ENCODE measurements around the gene ADAM12.

ADAM12 gene

DNA sequence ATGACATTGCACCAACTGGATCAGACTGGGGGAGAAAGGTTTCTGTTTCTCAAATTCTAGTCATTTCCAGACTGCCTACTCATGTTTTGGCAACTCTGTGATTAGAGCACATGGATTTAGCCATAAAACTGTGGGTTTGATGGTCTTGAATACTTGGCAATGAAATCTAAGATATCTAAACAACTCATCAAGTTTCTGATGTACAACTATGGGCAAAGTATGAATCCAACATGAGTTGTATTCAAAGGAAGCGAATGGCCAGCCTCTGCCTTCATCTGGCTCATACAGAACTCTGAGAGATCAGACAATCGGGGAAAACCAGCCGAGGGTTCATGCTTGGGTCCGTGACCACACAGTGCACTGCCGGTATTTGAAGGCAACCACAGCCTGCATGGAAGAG is 144.3 kb downstream of the ADAM12 start:
- no peaks in the 10 kb centered on the region for H3K36me3 ChIP-seq (ENCODE audit: insufficient read depth, low read length)
- H3K9ac ChIP-seq (ENCODE audit: low read depth, low read length, poor library complexity, severe bottlenecking) = no peak overlapping the region
- no peak overlapping the region for H2AFZ ChIP-seq (ENCODE audit: low read length)
- H3K9me3 ChIP-seq (ENCODE audit: insufficient read depth, low read depth, low read length) = no peaks in the 10 kb centered on the region; the same call in 1 of the 2 replicates
- no peaks in the 10 kb centered on the region for H3K27me3 ChIP-seq (ENCODE audit: insufficient read depth, low read length, poor library complexity, severe bottlenecking)
- H3K9me2 ChIP-seq (replicated peaks; ENCODE audit: low read depth, low read length) = no peaks in the 10 kb centered on the region
- no peaks in the 10 kb centered on the region for H3K4me1 ChIP-seq (ENCODE audit: insufficient read depth, low read length, poor library complexity, severe bottlenecking)
- H3K4me2 ChIP-seq (ENCODE audit: low read depth, low read length, poor library complexity, severe bottlenecking) = no peak overlapping the region
- no peak overlapping the region for H3K4me3 ChIP-seq (ENCODE audit: low read length, poor library complexity, severe bottlenecking)
- no peaks in the 10 kb centered on the region for H3K79me2 ChIP-seq (ENCODE audit: insufficient read depth, low read length)
- H4K20me1 ChIP-seq (ENCODE audit: insufficient read depth, low read length, poor library complexity, severe bottlenecking) = no peaks in the 10 kb centered on the region
- no peaks in the 10 kb centered on the region for H3F3A ChIP-seq (ENCODE audit: low read depth)
- no peak for TF ChIP-seq EZH2phosphoT487 (IDR thresholded peaks at IDR 0.05; ENCODE audit: borderline replicate concordance)
- TF ChIP-seq, protein P1, sequence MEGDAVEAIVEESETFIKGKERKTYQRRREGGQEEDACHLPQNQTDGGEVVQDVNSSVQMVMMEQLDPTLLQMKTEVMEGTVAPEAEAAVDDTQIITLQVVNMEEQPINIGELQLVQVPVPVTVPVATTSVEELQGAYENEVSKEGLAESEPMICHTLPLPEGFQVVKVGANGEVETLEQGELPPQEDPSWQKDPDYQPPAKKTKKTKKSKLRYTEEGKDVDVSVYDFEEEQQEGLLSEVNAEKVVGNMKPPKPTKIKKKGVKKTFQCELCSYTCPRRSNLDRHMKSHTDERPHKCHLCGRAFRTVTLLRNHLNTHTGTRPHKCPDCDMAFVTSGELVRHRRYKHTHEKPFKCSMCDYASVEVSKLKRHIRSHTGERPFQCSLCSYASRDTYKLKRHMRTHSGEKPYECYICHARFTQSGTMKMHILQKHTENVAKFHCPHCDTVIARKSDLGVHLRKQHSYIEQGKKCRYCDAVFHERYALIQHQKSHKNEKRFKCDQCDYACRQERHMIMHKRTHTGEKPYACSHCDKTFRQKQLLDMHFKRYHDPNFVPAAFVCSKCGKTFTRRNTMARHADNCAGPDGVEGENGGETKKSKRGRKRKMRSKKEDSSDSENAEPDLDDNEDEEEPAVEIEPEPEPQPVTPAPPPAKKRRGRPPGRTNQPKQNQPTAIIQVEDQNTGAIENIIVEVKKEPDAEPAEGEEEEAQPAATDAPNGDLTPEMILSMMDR (conservative IDR thresholded peaks at IDR 0.05; ENCODE audit: low read length) = no peak

DNA sequence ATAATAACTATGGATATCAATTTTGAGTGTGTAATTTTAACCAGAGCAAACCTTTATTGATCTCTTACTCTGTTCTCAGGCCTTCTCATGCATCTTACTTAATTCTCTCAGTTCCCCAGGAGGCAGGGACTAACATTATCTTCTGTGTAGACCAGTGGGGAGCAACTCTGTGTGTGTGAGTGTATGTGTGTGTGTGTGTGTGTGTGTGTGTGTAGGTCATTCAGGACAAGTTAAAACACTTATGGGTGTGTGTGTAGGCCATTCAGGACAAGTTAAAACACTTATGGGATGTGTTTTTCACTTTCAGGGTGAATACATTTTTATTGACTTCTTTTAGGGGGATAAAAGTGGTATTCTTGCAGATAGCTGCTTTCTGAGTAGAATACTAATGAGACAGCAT is 145.0 kb downstream of the ADAM12 start:
- H3F3A ChIP-seq (ENCODE audit: low read depth) = no peaks in the 10 kb centered on the region
- no peaks in the 10 kb centered on the region for H3K79me2 ChIP-seq (ENCODE audit: insufficient read depth, low read length)
- H3K9me2 ChIP-seq (replicated peaks; ENCODE audit: low read depth, low read length) = no peaks in the 10 kb centered on the region
- no peak overlapping the region for H3K4me3 ChIP-seq (ENCODE audit: low read length, poor library complexity, severe bottlenecking)
- H3K4me1 ChIP-seq (ENCODE audit: insufficient read depth, low read length, poor library complexity, severe bottlenecking) = no peaks in the 10 kb centered on the region
- H3K9me3 ChIP-seq (ENCODE audit: insufficient read depth, low read depth, low read length) = no peaks in the 10 kb centered on the region; the same call in 1 of the 2 replicates
- H4K20me1 ChIP-seq (ENCODE audit: insufficient read depth, low read length, poor library complexity, severe bottlenecking) = no peaks in the 10 kb centered on the region
- no peaks in the 10 kb centered on the region for H3K27me3 ChIP-seq (ENCODE audit: insufficient read depth, low read length, poor library complexity, severe bottlenecking)
- no peak overlapping the region for H3K4me2 ChIP-seq (ENCODE audit: low read depth, low read length, poor library complexity, severe bottlenecking)
- TF ChIP-seq, protein P1 (conservative IDR thresholded peaks at IDR 0.05; ENCODE audit: low read length) = no peak
- TF ChIP-seq EZH2phosphoT487 (IDR thresholded peaks at IDR 0.05; ENCODE audit: borderline replicate concordance) = no peak
- H3K9ac ChIP-seq (ENCODE audit: low read depth, low read length, poor library complexity, severe bottlenecking) = no peak overlapping the region
- H3K36me3 ChIP-seq (ENCODE audit: insufficient read depth, low read length) = no peaks in the 10 kb centered on the region
- no peak overlapping the region for H2AFZ ChIP-seq (ENCODE audit: low read length)

GRCh38 chr10:126242397-126243260 is 145.6 kb downstream of the ADAM12 start:
- Histone ChIP-seq H3K4me1 (ENCODE audit: insufficient read depth, low read length, poor library complexity, severe bottlenecking) (no peaks in the 10 kb centered on the region), H3K9ac (ENCODE audit: low read depth, low read length, poor library complexity, severe bottlenecking) (no peak overlapping the region), H4K20me1 (ENCODE audit: insufficient read depth, low read length, poor library complexity, severe bottlenecking) (no peaks in the 10 kb centered on the region), H3K79me2 (ENCODE audit: insufficient read depth, low read length) (no peaks in the 10 kb centered on the region), H3K4me3 (ENCODE audit: low read length, poor library complexity, severe bottlenecking) (no peak overlapping the region), H3K9me3 (ENCODE audit: insufficient read depth, low read depth, low read length) (no peaks in the 10 kb centered on the region), H3K9me2 (replicated peaks; ENCODE audit: low read depth, low read length) (no peaks in the 10 kb centered on the region), H3F3A (ENCODE audit: low read depth) (no peaks in the 10 kb centered on the region), H2AFZ (ENCODE audit: low read length) (no peak overlapping the region), H3K36me3 (ENCODE audit: insufficient read depth, low read length) (no peaks in the 10 kb centered on the region), H3K27me3 (ENCODE audit: insufficient read depth, low read length, poor library complexity, severe bottlenecking) (no peaks in the 10 kb centered on the region), H3K4me2 (ENCODE audit: low read depth, low read length, poor library complexity, severe bottlenecking) (no peak overlapping the region)
- no peak for TF ChIP-seq EZH2phosphoT487 (IDR thresholded peaks at IDR 0.05; ENCODE audit: borderline replicate concordance)
- TF ChIP-seq, protein P1 (conservative IDR thresholded peaks at IDR 0.05; ENCODE audit: low read length) = no peak

All from Loucy (cell line).